Lung (tissue), 12 donors: Measurements from ENCODE around the gene GPR107. TPM values are rescaled to one million over a fixed set of nuclear protein-coding genes. Genes with fewer than 3 reads are reported as not detected.

ENCODE experiments used
- ATAC-seq: fragments of 200-7000 bp; cut with Tn5 transposase; one replicate; pipeline ENCODE4 v1.9.1; 2020; ENCODE audit warnings: moderate number of reproducible peaks; ENCODE audit not compliant: insufficient read depth, low FRiP score
- DNase-seq, 3 donors: peaks; one replicate each; pipeline ENCODE4 v3.0.0-alpha.2; 2013 to 2017
- H3K27ac ChIP-seq, 2 donors: one replicate each; pipeline ENCODE4 v1.5.1; 2013; ENCODE audit warnings: mild to moderate bottlenecking in 2 of 2, moderate library complexity in 2 of 2, control low read depth in 1 of 2, inconsistent platforms in 1 of 2, low read depth in 1 of 2, low read length in 1 of 2
- H3K27me3 ChIP-seq, 3 donors: one replicate each; pipeline ENCODE4 v1.5.1; 2013; ENCODE audit warnings: low read length in 2 of 3; ENCODE audit not compliant: control insufficient read depth in 3 of 3, insufficient read depth in 3 of 3
- H3K36me3 ChIP-seq, 4 donors: one replicate each; pipeline ENCODE4 v1.5.1; 2013; ENCODE audit warnings: low read length in 4 of 4, mild to moderate bottlenecking in 1 of 4, moderate library complexity in 1 of 4; ENCODE audit not compliant: control insufficient read depth in 4 of 4, insufficient read depth in 4 of 4
- H3K4me1 ChIP-seq, 5 donors: one replicate each; pipeline ENCODE4 v1.5.1; 2013; ENCODE audit warnings: low read length in 5 of 5, mild to moderate bottlenecking in 2 of 5, moderate library complexity in 1 of 5; ENCODE audit not compliant: control insufficient read depth in 5 of 5, insufficient read depth in 5 of 5
- H3K4me3 ChIP-seq: one replicate; pipeline ENCODE4 v1.5.1; 2013; ENCODE audit warnings: mild to moderate bottlenecking, control low read depth, moderate library complexity
- H3K9ac ChIP-seq, 2 donors: one replicate each; pipeline ENCODE4 v1.5.1; 2013; ENCODE audit warnings: low read length in 2 of 2, control low read depth in 1 of 2; ENCODE audit not compliant: insufficient read depth in 1 of 2
- H3K9me3 ChIP-seq, 4 donors: one replicate each; pipeline ENCODE4 v1.5.1; 2013; ENCODE audit warnings: low read length in 3 of 4, mild to moderate bottlenecking in 1 of 4, moderate library complexity in 1 of 4; ENCODE audit not compliant: control insufficient read depth in 4 of 4, insufficient read depth in 3 of 4
- CTCF ChIP-seq: IDR thresholded peaks from 2 replicates; pipeline ENCODE4 v1.5.1; 2012; ENCODE audit warnings: mild to moderate bottlenecking; ENCODE audit errors: control extremely low read depth, extremely low read depth
- WGBS, 2 donors: extraction: QIAGEN DNeasy Blood & Tissue Kit; methylation state at CpG; one replicate each; pipeline ENCODE4 v1.1.7; 2013; 5-methylcytosine and 5-hydroxymethylcytosine counted together
- polyA plus RNA-seq, 2 donors: library from polyadenylated mRNA; stranded (reverse); fragments of 200-250 nt; gene quantifications; one replicate each; pipeline ENCODE4 v1.2.1, GENCODE V29; 2013
- total RNA-seq, 2 donors: library from RNA; depleted of rRNA in 1 of 2; stranded (reverse); fragments of >200 nt in 1 of 2; gene quantifications; one replicate each; pipeline ENCODE4 v1.2.1, GENCODE V29; 2014 to 2021
- donor health status: control.
- donor health status: control.
- donor health status: Bipolar disorder and iron deficiency.
- donor health status: healthy.
- donor health status: DM: yes; HTN: yes; CAD: no.

GPR107 gene
- total and polyA plus RNA-seq, 4 donors, result 11.0 to 180 (median 33.2) TPM

GRCh38 chr9:130089141-130089540 lies 35.4 kb downstream of the GPR107 start:
- no peak for TF ChIP-seq CTCF
- Histone ChIP-seq H3K9ac (no peak overlapping the region), H3K36me3 (peaks cover 22 to 47% (median 28%) of the 10 kb centered on the region in 4 donors), H3K4me1 (no peaks in the 10 kb centered on the region), H3K4me3 (no peak overlapping the region), H3K27me3 (no peaks in the 10 kb centered on the region), H3K27ac (no peak overlapping the region), H3K9me3 (no peaks in the 10 kb centered on the region)
- DNase-seq (no peak), ATAC-seq (no peak)
- WGBS, 2 donors, result 94 to 96% methylated on average over 12 of the region's 12 CpGs

GRCh38 chr9:130090915-130091314 lies 37.2 kb downstream of the GPR107 start:
- Histone ChIP-seq H3K4me1 (no peaks in the 10 kb centered on the region), H3K36me3 (peaks cover 28 to 43% (median 31%) of the 10 kb centered on the region in 4 donors), H3K4me3 (no peak overlapping the region), H3K27ac (no peak overlapping the region), H3K27me3 (no peaks in the 10 kb centered on the region), H3K9ac (no peak overlapping the region), H3K9me3 (no peaks in the 10 kb centered on the region)
- no peak for TF ChIP-seq CTCF
- no peak for ATAC-seq
- no peak for DNase-seq
- 66 to 84% methylated on average over 3 of the region's 3 CpGs for WGBS, 2 donors

DNA sequence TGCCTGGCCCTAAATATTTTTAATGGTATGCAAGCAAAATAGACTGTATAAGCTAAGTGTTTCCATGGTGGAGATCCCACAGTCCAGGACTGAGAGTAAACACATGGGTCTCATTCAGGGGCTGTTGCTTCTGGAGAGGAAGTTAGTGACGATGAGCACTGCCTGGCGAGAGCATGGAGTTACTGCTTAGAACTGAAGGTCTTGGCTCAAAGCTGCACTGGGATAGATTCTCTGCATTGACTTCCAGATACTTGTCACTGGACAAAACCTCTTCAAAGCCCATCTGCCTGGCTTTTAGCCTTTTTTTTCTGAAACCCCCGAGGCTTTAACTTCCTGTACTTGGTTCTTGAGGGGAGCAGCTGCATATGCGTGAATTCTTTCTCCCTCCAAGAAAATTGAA lies 39.2 kb downstream of the GPR107 start:
- Histone ChIP-seq H3K27ac (no peak overlapping the region), H3K4me3 (no peak overlapping the region), H3K9ac (no peak overlapping the region), H3K36me3 (peaks cover 18 to 36% (median 31%) of the 10 kb centered on the region in 4 donors), H3K4me1 (no peaks in the 10 kb centered on the region), H3K9me3 (no peaks in the 10 kb centered on the region), H3K27me3 (no peaks in the 10 kb centered on the region)
- no peak for TF ChIP-seq CTCF
- ATAC-seq (no peak), DNase-seq (no peak)
- WGBS, 2 donors, result 65 to 74% methylated on average over 4 of the region's 4 CpGs

- H3K4me3 ChIP-seq, result no peak overlapping the region
- H3K27me3 ChIP-seq, result no peaks in the 10 kb centered on the region
- WGBS, 2 donors, result 80 to 81% methylated on average over 7 of the region's 7 CpGs
- H3K9ac ChIP-seq, result no peak overlapping the region
- H3K4me1 ChIP-seq, result no peaks in the 10 kb centered on the region
- no peaks in the 10 kb centered on the region for H3K9me3 ChIP-seq
- H3K36me3 ChIP-seq, result peaks cover 18 to 36% (median 34%) of the 10 kb centered on the region in 4 donors
- DNase-seq (no peak), ATAC-seq (no peak)
- no peak overlapping the region for H3K27ac ChIP-seq
- no peak for TF ChIP-seq CTCF
These were observed 42.2 kb downstream of the GPR107 start for GRCh38 chr9:130095872-130096271.
